Ovary (tissue), 3 donors: ENCODE results near the gene IPO7.
A peak's percentile ranks its signal among the peaks of the same experiment; 100 is the strongest.

Experiments used
- CTCF ChIP-seq, 3 donors: fragments of 450-650 bp in 2 of 3; fragments of 200-600 bp in 1 of 3; IDR thresholded peaks; one replicate each; pipeline versions ENCODE4 v1.5.1 to v1.8.0; 2016 to 2022; ENCODE audit warnings: antibody characterized with exemption in 3 of 3, mild to moderate bottlenecking in 1 of 3
- EP300 ChIP-seq: sonication (generic); formaldehyde crosslinking; IDR thresholded peaks from one replicate; pipeline ENCODE4 v1.6.1; 2017; ENCODE audit warnings: antibody characterized with exemption
- donor health status: DM: no; HTN: no; CAD: no.

- TF ChIP-seq CTCF (IDR thresholded peaks at IDR 0.05) (no peak), EP300 (peak; percentile 78)
Measured at GRCh38 chr11:9363954-9364912, 20.2 kb upstream of the IPO7 start.
